Activated B cell treated with CpG ODN at 0.5 μM for 24 hours (primary cell): ENCODE data around the gene AKT1S1. TPM values are rescaled to one million over a fixed set of nuclear protein-coding genes. Genes with fewer than 3 reads are reported as not detected.

ENCODE experiments used
- ATAC-seq: fragments of 200-7000 bp; cut with Tn5 transposase; one replicate; pipeline ENCODE4 v1.10.0; 2021; ENCODE audit warnings: low read depth, mild to moderate bottlenecking, moderate library complexity
- CTCF ChIA-PET: fragments of 350-600 bp; sonication (Branson Sonifier 250); formaldehyde crosslinking; loops from one replicate; lab custom pipeline; 2021; ENCODE audit warnings: antibody characterized with exemption; lab: Charles Lee
- POLR2A ChIA-PET: fragments of 350-600 bp; sonication (Branson Sonifier 250); formaldehyde crosslinking; loops from one replicate; lab custom pipeline; 2021; ENCODE audit warnings: antibody characterized with exemption; lab: Charles Lee
- DNase-seq: peaks from one replicate; pipeline ENCODE4 v3.0.0; 2022
- H3K27ac Mint-ChIP-seq: one replicate; pipeline ENCODE4 v1.8.0; 2020; ENCODE audit warnings: mixed read lengths
- H3K27me3 Mint-ChIP-seq: one replicate; pipeline ENCODE4 v1.8.0; 2021; ENCODE audit warnings: mixed read lengths
- H3K36me3 Mint-ChIP-seq: one replicate; pipeline ENCODE4 v1.8.0; 2021; ENCODE audit warnings: low read depth, mixed read lengths
- H3K4me1 Mint-ChIP-seq: one replicate; pipeline ENCODE4 v1.8.0; 2021; ENCODE audit warnings: mixed read lengths
- H3K4me3 Mint-ChIP-seq: one replicate; pipeline ENCODE4 v1.8.0; 2020; ENCODE audit warnings: mild to moderate bottlenecking, mixed read lengths
- H3K9me3 Mint-ChIP-seq: one replicate; pipeline ENCODE4 v1.8.0; 2020; ENCODE audit warnings: mixed read lengths
- CTCF ChIP-seq: fragments of 200-600 bp; IDR thresholded peaks from one replicate; pipeline ENCODE4 v1.8.0; 2022; ENCODE audit warnings: antibody characterized with exemption, mild to moderate bottlenecking
- intact Hi-C: fragments of 100-400 bp; cut with micrococcal nuclease; formaldehyde crosslinking; loops from one replicate; pipeline ENCODE4 v1.15.1; 2024
- total RNA-seq: library from RNA; stranded (reverse); gene quantifications from 2 replicates; pipeline ENCODE4 v1.2.3, GENCODE V29; 2022

Gene AKT1S1
- total RNA-seq, 1 donor from 2014 or later = 28.7 TPM

- peak overlapping the region; percentile 82 for H3K4me3 Mint-ChIP-seq
- H3K27ac Mint-ChIP-seq = peak overlapping the region; percentile 7
- no peaks in the 10 kb centered on the region for H3K9me3 Mint-ChIP-seq
These were observed 13.5 kb upstream of the AKT1S1 start for GRCh38 chr19:49890349-49891311.

GRCh38 chr19:49889687-49890348 is 12.7 kb upstream of the AKT1S1 start:
- peak; percentile 39 for TF ChIP-seq CTCF
- POLR2A ChIA-PET = interaction anchor here (0.6 to 11.5 kb wide), 12 partner anchors 10 to 123 kb away, joined by 3 to 317 read pairs (median 6); partner anchors contain the start of genes AKT1S1, AP2A1, ATF5 and NUP62
- peaks cover 17% of the 10 kb centered on the region for H3K36me3 Mint-ChIP-seq
- no peak for DNase-seq
- peak; percentile 66 for ATAC-seq
- peak overlapping the region; percentile 7 for H3K27ac Mint-ChIP-seq
- no peaks in the 10 kb centered on the region for H3K27me3 Mint-ChIP-seq
- intact Hi-C loops = loop anchor here (1.0 to 10.0 kb wide), 7 partner anchors 13 to 555 kb away; partner anchors contain the start of genes AKT1S1, ATF5, CD37 and NUP62
- H3K4me3 Mint-ChIP-seq = peak overlapping the region; percentile 82
- H3K4me1 Mint-ChIP-seq = peaks cover 41% of the 10 kb centered on the region
- no peaks in the 10 kb centered on the region for H3K9me3 Mint-ChIP-seq
- CTCF ChIA-PET = interaction anchor here (0.8 to 1.6 kb wide), 6 partner anchors 21 to 48 kb away, joined by 3 to 15 read pairs (median 3); partner anchors contain the start of genes ATF5, NUP62, PNKP and PTOV1

More at GRCh38 chr19:49890349-49891311, 13.5 kb upstream of the AKT1S1 start:
- peaks cover 49% of the 10 kb centered on the region for H3K4me1 Mint-ChIP-seq
- CTCF ChIA-PET = interaction anchor here (0.7 to 1.6 kb wide), 7 partner anchors 21 to 47 kb away, joined by 3 to 15 read pairs (median 3); partner anchors contain the start of genes ATF5, NUP62, PNKP and PTOV1
- no peak for TF ChIP-seq CTCF
- no peaks in the 10 kb centered on the region for H3K27me3 Mint-ChIP-seq
- ATAC-seq (peak; percentile 85), DNase-seq (peak; percentile 68)
- POLR2A ChIA-PET = interaction anchor here (0.6 to 11.5 kb wide), 15 partner anchors 9 to 1481 kb away, joined by 3 to 317 read pairs (median 6); partner anchors contain the start of genes AKT1S1, AP2A1, ATF5 and NUP62
- peaks cover 11% of the 10 kb centered on the region for H3K36me3 Mint-ChIP-seq
- intact Hi-C loops = loop anchor here (1.0 to 10.0 kb wide), 7 partner anchors 13 to 556 kb away; partner anchors contain the start of genes AKT1S1, ATF5, CD37 and NUP62

- DNase-seq (no peak), ATAC-seq (no peak)
- H3K27me3 Mint-ChIP-seq = no peaks in the 10 kb centered on the region
- no peak for TF ChIP-seq CTCF
- intact Hi-C loops = no loop called here
- H3K4me1 Mint-ChIP-seq = peaks cover 35% of the 10 kb centered on the region
- H3K27ac Mint-ChIP-seq = no peak overlapping the region
- H3K4me3 Mint-ChIP-seq = no peak overlapping the region
- no peaks in the 10 kb centered on the region for H3K9me3 Mint-ChIP-seq
- peaks cover 23% of the 10 kb centered on the region for H3K36me3 Mint-ChIP-seq
- ChIA-PET POLR2A (interaction anchor here (1.3 to 1.8 kb wide), 3 partner anchors 12 to 39 kb away, joined by 5 to 7 read pairs (median 5); partner anchors contain the start of genes AKT1S1, PTOV1 and TBC1D17), CTCF (interaction anchor here (1.5 to 1.6 kb wide), 2 partner anchors 40 to 49 kb away, joined by 3 to 15 read pairs; partner anchors contain the start of genes ATF5 and NUP62)
These were observed 12.0 kb upstream of the AKT1S1 start for GRCh38 chr19:49889038-49889686.

- Mint-ChIP-seq H3K36me3 (peaks cover 27% of the 10 kb centered on the region), H3K27me3 (no peaks in the 10 kb centered on the region), H3K9me3 (no peaks in the 10 kb centered on the region), H3K4me3 (no peak overlapping the region), H3K27ac (no peak overlapping the region), H3K4me1 (peaks cover 32% of the 10 kb centered on the region)
- DNase-seq (no peak), ATAC-seq (no peak)
- ChIA-PET CTCF (interaction anchor here (0.8 kb wide), 1 partner anchor 25 kb away, joined by 3 read pairs; no protein-coding TSS in a partner anchor), POLR2A (interaction anchor here (0.6 to 1.8 kb wide), 5 partner anchors 8 to 1093 kb away, joined by 3 to 7 read pairs (median 5); partner anchors contain the start of genes AKT1S1, IL4I1 and TBC1D17)
- intact Hi-C loops = no loop called here
- TF ChIP-seq CTCF = no peak
These were observed 11.3 kb upstream of the AKT1S1 start for GRCh38 chr19:49888510-49888824.
